NK-92 treated with Interleukin-12 subunit alpha and Interleukin-12 subunit beta, amount 100 ng/mL, for 24 hours (cell line): ENCODE data around the gene NFATC3.

Source experiments
- DNase-seq: peaks from one replicate; lab custom pipeline; 2025; lab: John Stamatoyannopoulos, UW

The NFATC3 gene

DNA sequence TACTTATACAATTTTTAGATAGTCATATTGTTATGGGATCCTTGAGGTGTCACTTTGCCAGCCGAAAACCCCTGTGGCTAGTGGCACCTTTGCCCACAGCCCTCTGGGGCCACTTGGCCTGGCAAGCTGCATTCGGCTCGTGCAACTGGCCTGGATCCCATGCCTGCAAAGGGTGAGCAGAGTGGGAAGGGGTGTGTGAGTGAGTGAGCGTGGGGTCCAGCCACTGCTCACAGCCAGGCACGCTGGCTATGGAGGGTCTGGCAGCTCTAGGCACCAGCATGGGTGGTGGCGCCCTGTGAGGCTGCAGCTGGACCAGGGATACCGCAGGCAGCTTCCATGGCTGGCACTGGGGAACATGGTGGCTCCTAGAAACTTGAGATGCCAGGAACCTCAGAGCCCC is 101.7 kb downstream of the NFATC3 start:
- no peak for DNase-seq

DNA sequence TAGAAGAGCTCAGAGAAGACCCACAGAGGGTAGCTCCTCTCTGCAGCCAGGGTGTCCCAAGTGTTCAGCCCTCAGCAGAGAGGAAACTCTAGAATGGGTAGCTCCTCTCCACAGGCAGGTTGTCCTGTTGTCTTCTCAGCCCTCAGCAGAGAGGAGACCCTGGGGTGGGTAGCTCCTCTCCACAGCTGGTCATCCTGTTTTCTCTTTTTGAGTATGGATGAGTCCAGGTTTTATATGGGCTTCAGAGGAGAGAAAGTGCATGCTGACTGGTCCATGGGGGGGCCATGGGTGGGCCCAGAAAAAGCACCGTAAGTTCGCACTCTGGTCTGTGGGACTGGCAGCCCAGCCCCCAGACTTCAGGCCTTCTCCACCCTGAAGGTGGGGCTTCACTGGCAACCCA is 102.3 kb downstream of the NFATC3 start:
- no peak for DNase-seq

DNA sequence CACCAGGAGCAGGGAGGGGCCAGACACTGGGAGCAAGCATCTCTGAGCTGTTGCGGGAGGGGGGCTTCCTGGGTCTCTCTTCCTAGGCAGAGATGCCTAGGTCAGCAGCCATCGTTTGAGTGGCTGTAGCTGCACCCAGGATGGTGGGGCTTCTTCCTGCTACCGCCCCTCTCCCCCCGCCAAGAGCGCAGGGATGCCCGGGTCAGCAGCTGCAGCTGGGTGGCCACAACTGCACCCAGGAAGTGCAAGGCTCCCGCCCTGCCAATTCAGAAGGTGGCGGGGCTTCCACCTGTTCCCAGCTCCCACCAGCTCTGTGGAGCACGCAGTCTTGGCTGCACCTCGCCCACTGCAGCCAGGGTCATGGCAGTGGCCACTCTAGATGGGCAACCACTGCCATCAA is 103.0 kb downstream of the NFATC3 start:
- no peak for DNase-seq

DNA sequence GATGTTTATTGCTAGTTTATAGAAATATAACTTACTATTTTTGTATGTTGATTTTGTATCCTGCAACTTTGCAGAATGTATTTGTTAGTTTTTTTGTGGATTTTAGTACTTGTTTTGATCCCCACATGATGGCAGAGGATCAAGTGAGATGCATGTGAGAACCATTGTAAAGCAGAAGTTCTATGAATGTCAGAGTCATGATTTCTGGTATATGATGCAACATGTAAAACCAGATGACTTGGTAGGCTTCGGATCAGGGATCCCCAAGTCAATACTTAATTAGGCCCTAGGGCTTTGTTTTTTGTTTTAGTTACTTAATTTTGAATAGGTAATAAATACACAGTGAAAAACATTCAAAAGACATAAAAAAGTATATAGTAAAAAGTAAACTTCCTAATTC is 104.9 kb downstream of the NFATC3 start:
- no peak for DNase-seq

DNA sequence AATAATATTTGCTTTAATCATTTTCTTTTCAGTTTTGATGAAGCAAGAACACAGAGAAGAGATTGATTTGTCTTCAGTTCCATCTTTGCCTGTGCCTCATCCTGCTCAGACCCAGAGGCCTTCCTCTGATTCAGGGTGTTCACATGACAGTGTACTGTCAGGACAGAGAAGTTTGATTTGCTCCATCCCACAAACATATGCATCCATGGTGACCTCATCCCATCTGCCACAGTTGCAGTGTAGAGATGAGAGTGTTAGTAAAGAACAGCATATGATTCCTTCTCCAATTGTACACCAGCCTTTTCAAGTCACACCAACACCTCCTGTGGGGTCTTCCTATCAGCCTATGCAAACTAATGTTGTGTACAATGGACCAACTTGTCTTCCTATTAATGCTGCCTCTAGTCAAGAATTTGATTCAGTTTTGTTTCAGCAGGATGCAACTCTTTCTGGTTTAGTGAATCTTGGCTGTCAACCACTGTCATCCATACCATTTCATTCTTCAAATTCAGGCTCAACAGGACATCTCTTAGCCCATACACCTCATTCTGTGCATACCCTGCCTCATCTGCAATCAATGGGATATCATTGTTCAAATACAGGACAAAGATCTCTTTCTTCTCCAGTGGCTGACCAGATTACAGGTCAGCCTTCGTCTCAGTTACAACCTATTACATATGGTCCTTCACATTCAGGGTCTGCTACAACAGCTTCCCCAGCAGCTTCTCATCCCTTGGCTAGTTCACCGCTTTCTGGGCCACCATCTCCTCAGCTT is 105.8 kb downstream of the NFATC3 start:
- DNase-seq, result no peak

DNA sequence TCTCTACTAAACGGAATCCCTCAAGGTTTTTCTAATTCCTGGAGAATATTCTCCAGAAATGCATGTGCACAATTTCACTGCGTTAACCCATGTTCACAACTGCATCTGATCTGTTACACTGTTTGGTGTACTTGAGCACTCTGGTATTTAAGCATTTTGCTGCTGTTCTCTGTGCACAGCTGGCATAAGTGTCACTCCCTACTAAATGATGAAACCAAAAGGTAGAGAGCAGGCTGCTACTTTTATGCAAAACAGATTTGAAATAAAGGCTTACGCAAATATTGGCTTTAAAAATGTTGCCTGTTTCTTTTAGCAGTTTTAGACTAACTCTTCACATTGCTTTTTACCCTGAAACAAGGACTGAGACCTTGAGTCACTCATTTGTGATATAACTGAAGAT is 109.1 kb downstream of the NFATC3 start:
- no peak for DNase-seq

DNA sequence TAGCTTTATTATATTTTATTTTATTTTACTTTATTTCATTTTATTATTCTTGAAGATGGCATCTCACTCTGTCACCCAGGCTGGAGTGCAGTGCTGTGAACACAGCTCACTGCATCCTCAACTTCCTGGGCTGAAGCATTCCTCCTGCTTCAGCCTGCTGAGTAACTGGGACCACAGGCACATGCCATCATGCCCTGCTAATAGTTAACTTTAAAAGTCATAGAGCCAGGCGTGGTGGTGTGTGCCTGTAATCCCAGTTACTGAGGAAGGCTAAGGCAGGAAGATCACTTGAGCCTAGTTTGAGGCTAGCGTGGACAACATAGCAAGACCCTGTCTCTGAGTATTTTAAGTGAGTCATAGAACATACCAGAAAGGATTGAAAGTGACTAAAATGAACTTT is 112.1 kb downstream of the NFATC3 start:
- no peak for DNase-seq

DNA sequence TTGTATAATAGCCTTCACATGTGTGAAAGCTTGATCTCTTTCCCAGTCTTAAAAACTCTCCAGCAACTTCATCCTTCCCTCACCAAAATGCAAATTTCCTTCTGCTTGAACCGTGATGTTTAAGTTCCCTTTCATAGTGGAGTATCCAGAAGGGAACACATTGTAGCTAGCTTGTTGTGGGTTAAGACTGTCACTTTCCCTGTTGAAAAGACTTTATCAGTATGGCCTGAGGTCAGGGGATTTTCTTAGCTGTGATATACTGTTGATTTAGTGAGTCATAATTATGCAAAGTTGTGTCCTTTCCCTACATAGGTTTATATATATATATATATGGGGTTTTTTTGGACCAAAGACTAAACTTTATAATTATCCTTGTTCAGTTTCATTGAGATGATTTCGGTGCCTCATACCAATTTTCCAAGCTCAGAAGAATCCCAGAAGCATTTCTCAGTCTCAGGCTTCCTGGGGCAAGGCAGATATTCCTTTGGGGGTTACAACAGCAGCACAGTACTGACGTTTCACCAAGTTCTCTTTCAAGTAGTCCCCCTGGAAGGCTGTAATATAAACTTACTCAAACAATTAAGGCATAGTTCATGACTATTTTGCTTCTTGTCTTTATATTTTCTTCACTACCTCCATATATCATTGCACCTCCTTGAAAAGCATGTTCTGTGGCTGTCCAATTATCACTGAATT is 115.1 kb downstream of the NFATC3 start:
- DNase-seq, result no peak

DNA sequence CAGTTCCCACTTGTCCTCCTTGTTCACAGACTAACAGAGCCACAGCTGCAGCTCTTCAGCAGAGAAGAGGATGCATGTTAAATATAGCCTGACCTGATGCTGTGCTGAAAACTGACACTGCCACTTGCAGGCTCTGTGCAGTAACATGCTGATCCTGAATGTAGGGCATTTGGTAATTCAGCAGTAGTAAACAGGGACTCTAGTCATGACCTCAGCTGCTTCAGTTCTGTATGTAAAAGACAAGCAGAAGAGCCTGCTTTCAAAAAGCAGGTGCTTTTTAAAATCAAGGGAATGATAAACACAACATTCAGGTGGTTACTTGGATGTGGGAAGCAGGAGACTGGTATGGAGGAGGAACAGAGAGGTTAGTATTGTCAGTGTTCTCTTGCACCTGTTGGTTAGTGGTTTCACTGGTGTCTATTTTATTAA is 116.9 kb downstream of the NFATC3 start:
- DNase-seq, result no peak

DNA sequence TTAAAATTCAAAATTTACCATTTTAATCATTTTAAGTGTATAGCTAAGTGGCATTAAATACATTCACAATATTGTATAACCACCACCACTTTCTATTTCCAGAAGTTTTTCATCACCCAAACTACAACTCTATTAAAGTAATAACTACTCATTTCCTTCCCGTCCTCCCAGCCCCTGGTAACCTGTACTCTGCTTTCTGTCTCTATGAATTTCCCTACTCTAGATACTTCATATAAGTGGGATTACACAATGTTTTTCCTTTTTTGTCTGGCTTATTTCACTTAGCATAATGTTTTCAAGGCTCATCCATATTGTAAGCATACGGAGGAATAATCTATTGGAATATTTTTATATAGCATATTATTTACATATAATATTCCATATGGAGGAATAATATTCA is 121.1 kb downstream of the NFATC3 start:
- DNase-seq, result no peak

DNA sequence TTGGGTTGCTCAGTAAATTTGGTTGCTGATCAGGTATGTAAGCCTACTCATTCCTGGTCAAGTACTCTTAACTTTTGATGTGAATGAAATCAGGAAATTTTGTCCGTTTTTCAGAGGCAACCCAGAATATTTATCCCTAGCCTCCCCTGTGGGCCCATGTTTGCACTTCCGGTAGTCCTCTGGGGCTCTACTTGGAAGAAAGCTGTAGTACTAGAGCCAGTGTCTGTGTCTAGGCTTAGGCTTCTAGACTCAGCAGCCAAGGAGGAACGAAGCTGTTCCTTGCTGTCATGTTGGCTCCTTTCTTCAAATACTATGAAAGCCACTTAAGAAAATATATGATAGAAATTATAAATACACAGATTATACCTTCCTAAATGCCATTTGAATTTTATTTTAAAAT is 129.6 kb downstream of the NFATC3 start:
- DNase-seq, result no peak

DNA sequence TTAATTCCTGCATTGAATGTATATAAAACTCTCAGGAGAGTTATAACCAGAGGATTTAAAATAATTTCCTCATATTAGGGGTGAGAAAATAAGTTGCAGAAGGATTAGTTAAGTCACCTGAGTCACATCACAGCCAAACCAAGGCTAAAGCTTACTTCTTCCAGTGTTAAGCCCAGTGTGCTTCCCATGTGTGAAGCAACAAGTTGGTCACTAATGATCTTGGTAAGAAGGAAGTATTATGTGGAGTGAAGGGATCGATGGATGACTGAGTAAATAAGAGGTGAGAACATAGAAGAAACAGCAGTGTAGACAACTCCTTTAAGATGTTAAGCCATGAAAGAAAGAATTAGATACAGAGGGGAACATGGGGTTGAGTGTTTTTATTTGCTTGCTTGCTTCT is 130.1 kb downstream of the NFATC3 start:
- no peak for DNase-seq

DNA sequence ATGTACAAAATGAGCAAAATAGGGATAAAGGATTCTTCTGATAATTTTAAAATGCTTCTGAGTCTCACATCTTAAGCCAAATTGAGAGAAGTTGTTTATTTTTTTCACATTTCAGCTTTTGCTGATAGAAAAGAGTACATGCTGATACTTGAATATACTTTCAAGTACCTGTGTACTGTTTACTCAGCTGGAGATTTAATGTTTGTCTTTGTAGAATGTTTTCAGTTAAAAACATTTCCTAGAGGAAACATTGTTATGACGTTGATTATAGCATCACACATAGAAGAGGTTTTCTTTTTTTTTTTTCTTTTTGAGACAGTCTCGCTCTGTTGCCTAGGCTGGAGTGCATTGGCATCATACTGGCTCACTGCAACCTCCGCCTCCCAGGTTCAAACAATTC is 131.1 kb downstream of the NFATC3 start:
- no peak for DNase-seq

DNA sequence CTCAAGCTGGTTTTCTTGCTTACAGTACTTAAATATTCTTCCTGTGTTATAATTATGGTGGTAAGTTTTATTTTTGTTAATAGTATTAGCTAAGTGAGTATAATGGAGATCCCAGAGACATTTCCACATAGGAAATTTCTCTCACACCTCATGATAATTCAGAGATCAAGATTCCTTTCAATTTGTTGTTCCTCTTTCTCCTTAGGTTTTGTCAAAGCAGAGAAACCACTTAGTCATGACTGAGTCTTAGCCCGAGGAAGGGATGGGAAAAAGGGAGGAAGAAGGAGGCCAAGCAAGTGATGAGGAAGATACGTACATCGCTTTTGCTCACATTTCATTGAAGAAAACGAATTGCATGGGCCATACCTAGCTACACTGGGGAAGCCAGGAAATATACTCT is 132.3 kb downstream of the NFATC3 start:
- no peak for DNase-seq

DNA sequence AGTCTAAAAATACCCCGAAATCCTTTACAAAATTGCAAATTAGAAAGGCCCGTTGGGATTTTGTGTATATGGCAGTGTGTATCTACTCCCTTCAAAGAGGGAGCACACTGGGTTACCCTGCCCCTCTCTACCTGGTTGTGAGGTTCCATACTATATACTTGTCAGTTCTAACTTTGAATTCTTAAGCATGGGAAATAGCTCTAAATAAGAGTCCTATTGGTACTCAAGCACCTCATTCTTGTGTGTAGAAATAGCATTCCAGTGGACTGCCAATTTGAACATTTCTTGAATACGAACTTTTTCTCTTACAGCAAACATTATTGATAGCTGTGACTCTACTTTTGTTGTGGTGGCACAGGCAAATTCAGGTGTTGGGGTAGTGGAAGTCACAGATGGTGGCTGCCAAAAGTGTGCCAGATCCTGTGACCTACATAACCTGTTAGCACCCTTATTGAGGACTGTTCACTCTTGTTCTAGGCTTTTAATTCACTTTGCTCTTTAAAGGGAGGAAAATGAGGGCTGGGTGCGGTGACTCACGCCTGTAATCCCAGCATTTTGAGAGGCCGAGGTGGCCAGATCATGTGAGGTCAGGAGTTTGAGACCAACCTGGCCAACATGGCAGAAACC is 134.7 kb downstream of the NFATC3 start:
- no peak for DNase-seq

DNA sequence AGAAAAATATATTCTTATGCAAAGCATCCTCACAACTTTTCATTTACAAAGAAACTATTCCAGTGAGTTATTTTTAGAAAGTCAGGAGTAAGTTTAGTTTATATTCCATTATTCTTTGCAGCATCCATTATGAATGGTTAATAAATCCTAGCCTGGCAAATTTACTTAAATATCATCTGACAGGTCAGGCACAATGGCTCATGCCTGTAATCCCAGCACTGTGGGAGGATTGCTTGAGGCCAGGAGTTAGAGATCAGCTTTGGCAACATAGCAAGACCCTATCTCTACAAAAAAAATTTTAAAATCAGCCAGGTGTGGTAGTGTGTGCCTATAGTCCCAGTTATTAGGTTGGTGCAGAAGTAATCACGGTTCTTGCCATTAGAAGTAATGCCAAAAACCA is 137.9 kb downstream of the NFATC3 start:
- DNase-seq, result no peak

DNA sequence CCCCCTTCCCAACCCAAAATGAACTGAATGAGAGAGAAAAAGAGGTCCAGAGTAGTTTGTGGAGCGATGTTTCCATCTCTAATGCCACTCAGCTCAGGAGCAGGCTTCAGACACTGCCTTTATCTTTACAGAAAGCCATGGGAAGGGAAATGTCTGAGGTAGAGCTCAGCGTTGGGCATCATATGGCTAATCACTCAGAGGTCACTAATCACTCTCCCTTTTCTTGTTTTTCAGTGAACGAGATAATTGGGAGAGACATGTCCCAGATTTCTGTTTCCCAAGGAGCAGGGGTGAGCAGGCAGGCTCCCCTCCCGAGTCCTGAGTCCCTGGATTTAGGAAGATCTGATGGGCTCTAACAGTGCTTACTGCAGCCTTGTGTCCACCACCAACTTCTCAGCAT is 140.9 kb downstream of the NFATC3 start:
- no peak for DNase-seq

DNA sequence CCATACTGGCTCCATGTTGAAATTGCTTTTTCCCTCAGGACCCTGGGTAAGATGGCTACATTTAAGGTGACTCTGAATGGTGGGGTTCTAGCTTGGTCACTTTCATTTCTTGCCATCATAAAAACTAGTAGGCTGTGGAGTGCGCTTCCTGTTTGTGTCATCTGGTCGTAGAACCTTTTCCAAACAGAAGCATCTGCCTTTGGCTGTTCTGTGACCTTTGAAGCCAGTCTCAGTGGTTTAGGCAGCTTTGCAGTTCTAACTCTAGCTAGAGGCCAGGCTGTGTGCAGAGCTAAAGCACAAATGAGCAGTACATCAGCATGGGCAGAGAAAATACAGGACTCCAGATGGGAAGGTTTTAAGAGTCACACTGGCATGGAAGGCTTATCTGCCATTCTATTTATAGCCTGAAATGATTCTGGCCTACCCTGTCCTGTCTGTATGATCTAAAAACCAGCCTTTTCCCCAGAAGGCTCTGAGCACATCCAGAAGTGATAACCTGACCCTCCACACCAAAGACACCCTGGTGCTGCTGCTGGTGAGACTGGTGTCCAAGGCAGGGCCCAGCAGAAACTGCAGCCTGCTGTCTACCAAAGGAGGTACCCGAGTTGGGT is 142.1 kb downstream of the NFATC3 start:
- no peak for DNase-seq

DNA sequence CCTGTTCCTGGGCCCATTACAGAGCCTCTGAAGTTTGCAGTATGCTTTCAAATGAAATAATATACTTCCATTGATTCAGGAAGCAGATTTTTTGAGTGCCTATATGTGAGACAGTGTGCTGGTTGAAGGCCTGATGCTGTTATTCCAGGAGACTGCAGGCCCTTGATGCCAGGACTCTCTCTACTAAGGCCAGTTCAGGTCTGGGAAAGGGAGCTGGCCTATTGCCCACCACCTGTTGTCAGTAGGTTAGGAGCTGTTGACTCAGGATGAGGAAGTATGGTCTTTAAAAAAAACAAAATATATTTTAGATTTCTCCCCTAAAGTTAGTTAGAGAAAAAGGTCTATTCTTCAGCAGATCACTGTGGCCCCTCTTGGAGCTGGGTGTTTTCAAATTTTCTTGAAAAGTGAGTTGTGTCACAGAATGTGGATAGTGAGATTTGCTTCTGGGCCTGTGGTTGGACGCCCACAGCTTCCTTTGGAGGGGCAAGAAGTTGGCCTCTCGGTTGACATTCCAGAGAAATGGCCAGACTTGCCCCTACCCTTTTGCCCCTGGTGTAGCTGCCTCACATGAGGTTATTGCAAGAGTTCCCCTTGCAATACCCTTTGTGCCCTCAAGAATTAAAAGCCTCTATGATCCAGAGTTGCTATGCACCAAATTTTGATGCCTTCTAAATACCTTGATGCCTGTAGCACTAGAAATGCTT is 142.8 kb downstream of the NFATC3 start:
- no peak for DNase-seq

DNA sequence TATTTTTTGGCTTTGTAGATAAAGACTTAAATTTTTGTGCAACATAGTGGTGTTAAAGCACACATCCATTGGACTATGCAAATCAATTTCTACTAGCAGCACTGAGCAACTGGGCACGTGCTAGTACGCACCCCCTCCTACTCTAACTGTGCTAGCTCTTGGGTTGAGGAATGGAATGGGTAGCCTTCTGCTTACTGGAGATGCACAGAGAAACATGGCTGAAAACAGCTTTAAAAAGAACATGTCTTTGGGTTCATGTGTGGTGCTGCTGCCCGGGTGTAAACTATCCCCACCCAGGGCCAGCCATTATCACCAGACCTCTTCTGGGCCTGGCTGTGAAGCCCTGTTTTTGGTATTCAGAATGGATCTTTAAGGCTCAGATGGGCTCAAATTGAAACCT is 143.5 kb downstream of the NFATC3 start:
- DNase-seq, result no peak

DNA sequence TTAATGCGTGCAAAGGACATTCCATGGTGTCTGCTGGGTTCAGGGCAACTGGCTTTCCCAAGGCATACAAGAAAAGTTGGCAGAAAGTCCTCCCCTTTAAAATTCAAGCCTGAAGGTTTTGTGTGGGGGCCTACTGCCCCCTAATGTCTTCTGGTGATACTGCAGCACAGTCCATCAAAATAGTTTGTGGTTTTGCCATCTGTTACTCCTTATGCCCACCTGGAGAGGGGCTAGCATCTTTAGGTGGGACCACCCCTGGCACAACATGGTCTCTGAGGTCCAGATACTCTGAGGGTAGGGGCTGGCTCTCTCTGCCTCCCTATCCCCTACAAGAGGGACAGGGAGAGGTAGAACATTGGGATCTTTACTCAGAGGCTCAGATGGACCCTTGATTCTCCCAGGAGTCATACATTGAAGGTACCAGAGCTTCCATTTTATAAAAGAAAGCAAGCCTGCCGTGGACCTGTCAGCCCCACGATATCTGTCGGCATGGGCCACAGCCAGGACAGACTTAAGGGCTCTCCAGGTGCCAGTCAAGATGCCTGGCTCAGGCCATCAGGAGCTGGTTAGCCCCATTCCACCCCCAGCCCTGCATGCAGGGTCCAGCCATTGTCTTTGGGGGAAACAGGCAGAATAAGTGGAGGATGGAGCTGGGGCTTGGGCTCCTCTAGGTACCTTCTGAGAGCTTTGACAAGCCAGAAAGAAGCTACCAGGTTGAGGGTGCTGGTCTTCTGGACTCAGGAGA is 144.4 kb downstream of the NFATC3 start:
- no peak for DNase-seq

DNA sequence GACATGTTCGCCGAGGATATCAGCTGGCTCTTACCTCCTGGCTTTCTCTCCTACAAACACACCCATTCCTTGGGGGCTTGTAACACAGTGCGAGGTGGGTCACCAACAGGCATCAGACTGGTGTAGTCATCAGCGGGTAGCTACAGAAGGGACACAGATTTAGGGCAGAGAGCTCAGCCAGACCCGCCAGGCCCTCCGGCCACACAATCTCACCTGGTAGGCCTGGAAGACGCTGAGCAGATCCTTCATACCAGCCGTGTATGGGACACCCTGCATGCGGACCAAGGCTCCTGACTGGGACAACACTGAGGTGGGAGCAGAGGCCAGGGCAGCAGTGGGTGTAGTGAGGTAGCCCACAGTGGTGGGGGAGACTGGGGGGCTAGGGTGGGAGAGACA is 145.0 kb downstream of the NFATC3 start:
- DNase-seq, result no peak
